Fibroblast of skin of left quadriceps (primary cell): ENCODE measurements around the gene RNF222.

ENCODE experiments used
- DNase-seq, 2 experiments: peaks; one replicate each; pipeline ENCODE4 v3.0.0-alpha.2; 2013; ENCODE audit warnings: low read depth in 2 of 2

The RNF222 gene

DNA sequence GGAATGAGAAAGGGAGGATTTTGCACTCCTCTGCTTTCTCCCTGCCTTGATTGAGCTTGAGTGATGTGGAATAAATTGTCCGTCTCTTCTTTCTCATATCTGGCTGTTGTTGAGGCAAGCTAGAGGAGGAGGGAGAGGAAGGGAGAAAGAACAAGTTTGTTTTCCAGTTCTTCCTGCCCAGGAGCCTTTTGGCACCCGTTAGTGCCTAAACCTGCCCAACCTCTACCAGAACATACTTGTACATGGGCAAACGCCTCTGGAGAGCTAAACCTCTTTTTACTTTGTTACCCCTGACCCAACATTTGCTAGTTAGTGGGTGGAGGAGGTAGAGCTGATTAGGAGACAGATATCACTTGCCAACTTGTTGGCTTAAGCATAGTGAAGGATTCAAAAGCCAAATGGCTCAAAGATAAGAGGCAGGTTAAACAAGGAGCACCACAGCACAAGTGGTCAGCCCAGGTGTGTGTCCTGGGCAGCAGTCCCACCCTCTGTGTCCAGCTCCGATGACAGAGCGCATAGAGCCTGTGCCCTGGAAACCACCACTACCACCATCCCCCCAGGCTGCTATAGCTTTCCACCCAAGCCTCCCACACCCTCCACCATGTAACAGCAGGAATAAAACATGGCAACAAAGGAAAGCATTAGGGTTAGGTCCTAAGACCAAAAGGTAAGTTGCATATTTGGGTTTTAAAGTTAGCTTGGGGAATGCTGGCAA is 51.5 kb downstream of the RNF222 start:
- no peak for DNase-seq

GRCh38 chr17:8345052-8345690 is 52.5 kb downstream of the RNF222 start:
- DNase-seq = no peak

GRCh38 chr17:8341456-8341855 is 56.2 kb downstream of the RNF222 start:
- no peak for DNase-seq
